ENCODE results near the gene C1QBP.

- TF ChIP-seq SUZ12 (IDR thresholded peaks at IDR 0.05; ENCODE audit: extremely low read depth, insufficient read depth, insufficient read length) (no peak), YY1 (IDR thresholded peaks at IDR 0.05; ENCODE audit: insufficient read depth, insufficient read length) (no peak), ZNF274 (IDR thresholded peaks at IDR 0.05; ENCODE audit: low read depth, low read length) (no peak)
Observed at GRCh38 chr17:5464717-5465507, 26.0 kb upstream of the C1QBP start.
